Neuron (in vitro differentiated cells): ENCODE measurements around the gene SLC29A2.
"Not testable (repeated sequence)": the region's sequence is repeated elsewhere in the genome, so short reads cannot be mapped to it uniquely, and the experiment has no call there.

ENCODE experiments used
- H2AFZ ChIP-seq: one replicate; pipeline ENCODE4 v1.6.1; 2013; ENCODE audit warnings: low read depth, mild to moderate bottlenecking, inconsistent platforms, low read length, moderate library complexity
- H3K27me3 ChIP-seq: one replicate; pipeline ENCODE4 v1.6.1; 2013; ENCODE audit warnings: low read length; ENCODE audit not compliant: insufficient read depth
- H3K36me3 ChIP-seq: one replicate; pipeline ENCODE4 v1.6.1; 2013; ENCODE audit warnings: low read length; ENCODE audit not compliant: insufficient read depth
- H3K4me1 ChIP-seq: one replicate; pipeline ENCODE4 v1.6.1; 2013; ENCODE audit warnings: low read length; ENCODE audit not compliant: insufficient read depth
- H3K4me3 ChIP-seq: 2 replicates; pipeline ENCODE4 v1.5.1; 2013; ENCODE audit warnings: mild to moderate bottlenecking, low read length, moderate library complexity
- H3K9me3 ChIP-seq: one replicate; pipeline ENCODE4 v1.6.1; 2013; ENCODE audit warnings: low read length

SLC29A2 gene

DNA sequence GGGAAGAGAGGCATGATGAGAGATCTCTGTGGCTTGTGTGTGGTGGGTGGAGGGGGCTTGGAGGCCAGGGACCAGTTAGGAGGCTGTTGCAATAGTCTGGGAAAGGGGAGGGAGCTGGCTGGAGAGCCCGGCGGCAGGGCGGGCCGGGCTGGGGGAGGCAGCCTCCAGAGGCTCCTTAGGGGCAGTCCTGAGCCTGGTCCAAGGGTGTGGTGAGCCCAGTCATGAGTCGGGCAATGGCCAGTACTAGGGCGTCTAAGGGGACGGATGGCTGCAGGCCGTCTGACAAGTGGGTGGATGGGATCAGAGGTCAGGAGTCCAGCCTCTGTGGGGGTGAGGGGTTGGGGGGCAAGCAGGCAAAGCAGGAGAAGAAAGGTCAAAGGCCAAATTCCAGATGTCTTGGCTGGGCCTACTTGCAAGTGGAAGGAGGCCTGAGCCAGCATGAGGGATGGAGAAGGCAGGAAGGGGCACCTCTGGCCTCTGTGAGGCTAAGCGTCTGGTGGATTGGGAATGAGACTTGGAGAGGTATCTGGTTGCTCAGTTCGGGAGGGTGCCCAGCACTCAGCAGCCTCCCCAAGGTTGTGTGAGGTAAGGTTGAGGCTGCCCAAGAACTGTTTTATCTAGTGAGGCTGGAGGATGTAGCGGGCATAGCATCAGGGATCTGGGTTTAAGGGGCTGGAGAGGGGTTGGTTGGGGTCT, 48.7 kb downstream of the SLC29A2 start:
- peaks cover 37% of the 10 kb centered on the region for H3K4me1 ChIP-seq
- H2AFZ ChIP-seq: no peak overlapping the region

DNA sequence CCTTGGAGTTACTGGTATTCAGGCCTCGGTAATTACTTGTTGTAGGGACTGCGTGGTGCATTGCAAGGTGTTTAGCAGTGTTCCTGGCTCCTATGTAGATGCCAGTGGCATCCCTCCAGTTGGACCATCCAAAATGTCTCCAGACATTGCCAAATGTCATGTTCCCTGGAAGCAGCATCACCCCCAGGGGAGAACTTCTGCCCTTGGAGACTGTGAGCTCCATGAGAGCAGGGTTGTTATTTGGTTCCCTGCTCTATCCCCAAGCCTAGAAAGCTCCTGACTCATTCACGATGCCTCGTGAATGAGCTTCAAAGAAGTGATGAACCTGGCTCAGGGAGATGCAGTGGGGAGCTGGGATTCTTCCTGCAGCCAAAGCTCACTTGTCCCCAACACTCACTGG, 50.0 kb downstream of the SLC29A2 start:
- no peaks in the 10 kb centered on the region for H3K9me3 ChIP-seq
- no peaks in the 10 kb centered on the region for H3K36me3 ChIP-seq
- H3K4me1 ChIP-seq: peaks cover 36% of the 10 kb centered on the region
- no peaks in the 10 kb centered on the region for H3K27me3 ChIP-seq
- no peak overlapping the region for H2AFZ ChIP-seq
- no peak overlapping the region for H3K4me3 ChIP-seq

More for the DNA sequence above, 48.7 kb downstream of the SLC29A2 start:
- Histone ChIP-seq H3K36me3 (no peaks in the 10 kb centered on the region), H3K4me3 (no peak overlapping the region), H3K9me3 (no peaks in the 10 kb centered on the region), H3K27me3 (no peaks in the 10 kb centered on the region)

DNA sequence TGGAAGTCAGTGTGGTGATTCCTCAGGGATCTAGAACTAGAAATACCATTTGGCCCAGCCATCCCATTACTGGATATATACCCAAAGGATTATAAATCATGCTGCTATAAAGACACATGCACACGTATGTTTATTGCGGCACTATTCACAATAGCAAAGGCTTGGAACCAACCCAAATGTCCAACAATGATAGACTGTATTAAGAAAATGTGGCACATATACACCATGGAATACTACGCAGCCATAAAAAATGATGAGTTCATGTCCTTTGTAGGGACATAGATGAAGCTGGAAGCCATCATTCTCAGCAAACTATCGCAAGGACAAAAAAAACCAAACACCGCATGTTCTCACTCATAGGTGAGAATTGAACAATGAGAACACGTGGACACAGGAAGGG, 50.8 kb downstream of the SLC29A2 start:
- H3K27me3 ChIP-seq, H3K36me3 ChIP-seq, H2AFZ ChIP-seq, H3K9me3 ChIP-seq, H3K4me3 ChIP-seq: not testable (repeated sequence)
- H3K4me1 ChIP-seq: peaks cover 29% of the 10 kb centered on the region

DNA sequence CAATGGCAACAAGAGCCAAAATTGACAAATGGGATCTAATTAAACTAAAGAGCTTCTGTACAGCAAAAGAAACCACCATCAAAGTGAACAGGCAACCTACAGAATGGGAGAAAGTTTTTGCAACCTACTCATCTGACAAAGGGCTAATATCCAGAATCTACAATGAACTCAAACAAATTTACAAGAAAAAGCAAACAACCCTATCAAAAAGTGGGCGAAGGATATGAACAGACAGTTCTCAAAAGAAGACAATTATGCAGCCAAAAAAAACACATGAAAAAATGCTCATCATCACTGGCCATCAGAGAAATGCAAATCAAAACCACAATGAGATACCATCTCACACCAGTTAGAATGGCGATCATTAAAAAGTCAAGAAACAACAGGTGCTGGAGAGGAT, 51.3 kb downstream of the SLC29A2 start:
- H3K27me3 ChIP-seq, H3K36me3 ChIP-seq, H3K9me3 ChIP-seq, H2AFZ ChIP-seq, H3K4me3 ChIP-seq: not testable (repeated sequence)
- H3K4me1 ChIP-seq: peaks cover 24% of the 10 kb centered on the region

DNA sequence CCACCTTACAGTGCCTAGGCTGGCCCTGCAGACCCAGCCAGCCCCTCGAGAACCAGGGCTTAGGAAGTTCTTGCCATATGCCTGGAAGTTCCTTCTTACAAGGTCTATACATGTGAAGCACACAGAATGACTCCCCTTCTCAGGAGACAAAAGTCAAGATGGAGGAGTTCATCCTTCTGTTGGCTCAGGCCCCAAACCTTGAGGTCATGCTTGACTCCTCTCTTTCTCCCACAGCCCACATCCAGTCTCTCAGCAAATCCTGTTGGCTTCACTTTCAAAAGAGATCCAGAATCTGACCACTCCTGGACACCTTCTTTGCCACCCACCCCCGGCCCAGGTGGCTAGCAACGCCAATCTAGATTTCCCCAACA, 53.0 kb downstream of the SLC29A2 start:
- Histone ChIP-seq H3K36me3 (no peaks in the 10 kb centered on the region), H3K4me3 (no peak overlapping the region), H2AFZ (no peak overlapping the region), H3K27me3 (no peaks in the 10 kb centered on the region), H3K9me3 (no peaks in the 10 kb centered on the region), H3K4me1 (peaks cover 20% of the 10 kb centered on the region)

DNA sequence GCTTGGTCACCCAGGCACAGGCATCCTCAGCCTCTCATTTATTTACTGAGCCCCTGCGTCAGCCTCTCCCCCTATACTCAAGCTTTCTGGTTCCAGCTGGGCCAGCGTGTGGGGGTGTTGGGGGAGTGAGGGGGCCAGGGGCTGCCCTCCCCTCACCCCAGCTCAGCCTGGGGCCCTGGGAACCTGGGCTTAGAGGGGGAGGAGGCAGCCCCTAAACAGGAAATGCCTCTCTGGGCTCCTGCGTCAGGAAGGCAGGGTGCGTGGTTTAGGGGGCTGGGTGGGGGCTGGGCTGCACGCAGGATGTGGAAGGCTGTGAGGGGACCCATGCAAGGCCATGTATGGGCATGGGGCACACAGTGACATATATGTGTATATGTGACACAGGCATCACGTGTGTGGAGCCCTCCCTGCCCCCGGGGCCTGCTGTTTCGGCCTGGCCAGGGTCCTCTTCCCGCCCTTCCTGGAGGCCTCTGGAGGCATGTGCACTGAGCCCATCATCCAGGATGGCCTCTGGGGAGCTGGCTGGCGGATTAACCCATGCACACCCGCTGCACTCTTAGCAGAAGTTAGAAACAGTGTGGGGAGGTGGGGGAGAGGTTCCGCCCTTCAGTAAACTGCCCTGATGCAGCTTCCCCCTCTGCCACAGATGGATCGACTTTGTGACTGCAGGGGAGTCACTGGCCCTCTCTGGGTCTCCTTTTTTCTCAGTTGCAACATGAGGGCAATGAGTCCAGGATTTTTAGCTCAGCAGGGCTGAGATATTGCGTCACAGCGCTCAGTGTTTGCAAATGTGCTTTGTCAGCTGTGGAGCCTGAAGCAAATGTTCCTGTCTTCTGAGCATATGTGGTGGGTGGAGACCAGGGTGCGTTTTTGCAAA, 53.6 kb downstream of the SLC29A2 start:
- no peak overlapping the region for H2AFZ ChIP-seq
- H3K9me3 ChIP-seq: no peaks in the 10 kb centered on the region
- no peak overlapping the region for H3K4me3 ChIP-seq
- no peaks in the 10 kb centered on the region for H3K36me3 ChIP-seq
- H3K27me3 ChIP-seq: no peaks in the 10 kb centered on the region
- peaks cover 23% of the 10 kb centered on the region for H3K4me1 ChIP-seq

DNA sequence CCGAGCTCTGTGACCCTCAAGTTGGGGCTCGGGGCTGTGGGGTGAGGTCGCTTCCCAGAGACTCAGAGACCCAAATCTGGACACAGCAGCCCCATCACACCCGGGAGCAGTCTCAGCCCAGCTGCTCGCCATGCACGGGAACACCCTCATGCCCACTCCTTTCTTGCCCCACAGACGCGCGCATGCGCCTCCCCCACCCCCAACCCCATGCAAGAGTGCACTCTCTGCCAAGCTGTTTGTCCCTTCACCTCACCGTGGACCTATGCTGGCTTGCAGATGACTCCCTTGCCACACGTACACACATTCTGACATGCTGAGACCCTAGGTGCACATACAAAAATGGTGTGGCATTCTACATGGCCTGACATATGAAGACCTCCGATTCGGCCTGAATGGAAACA, 54.2 kb downstream of the SLC29A2 start:
- Histone ChIP-seq H2AFZ (no peak overlapping the region), H3K4me3 (no peak overlapping the region)

DNA sequence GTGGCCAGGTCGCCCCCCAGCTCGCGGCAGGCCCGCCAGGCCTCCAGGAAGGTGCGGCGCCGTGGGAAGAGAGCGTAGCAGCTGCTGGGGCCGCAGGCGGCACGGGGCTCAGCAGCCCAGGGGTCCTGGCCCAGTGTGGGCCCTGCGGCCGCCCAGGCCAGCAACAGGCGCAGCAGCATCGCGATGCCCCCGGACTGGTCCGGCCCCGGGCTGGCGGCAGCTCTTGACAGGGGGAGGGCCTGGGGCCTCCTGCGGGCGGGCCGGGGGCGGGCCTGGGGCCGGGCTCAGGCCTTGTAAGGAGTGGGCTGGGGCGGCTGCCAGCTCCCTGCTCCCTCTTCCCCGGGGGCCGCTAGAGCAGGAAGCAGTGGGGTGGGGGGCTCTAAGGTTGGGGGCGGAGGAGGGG, 54.7 kb downstream of the SLC29A2 start, which contains the start of gene CD248:
CD248 (minus strand) TSS at position 196 of the 403 bp plus-strand sequence; CDS start at position 179, 17 bp downstream.
- Histone ChIP-seq H3K9me3 (no peaks in the 10 kb centered on the region), H2AFZ (no peak within 1 kb of the TSS), H3K36me3 (no peaks in the 10 kb centered on the region), H3K27me3 (no peaks in the 10 kb centered on the region), H3K4me3 (no peak within 1 kb of the TSS), H3K4me1 (peaks cover 23% of the 10 kb centered on the region)

More for the DNA sequence above, 54.2 kb downstream of the SLC29A2 start:
- Histone ChIP-seq H3K36me3 (no peaks in the 10 kb centered on the region), H3K9me3 (no peaks in the 10 kb centered on the region), H3K27me3 (no peaks in the 10 kb centered on the region), H3K4me1 (peaks cover 23% of the 10 kb centered on the region)

DNA sequence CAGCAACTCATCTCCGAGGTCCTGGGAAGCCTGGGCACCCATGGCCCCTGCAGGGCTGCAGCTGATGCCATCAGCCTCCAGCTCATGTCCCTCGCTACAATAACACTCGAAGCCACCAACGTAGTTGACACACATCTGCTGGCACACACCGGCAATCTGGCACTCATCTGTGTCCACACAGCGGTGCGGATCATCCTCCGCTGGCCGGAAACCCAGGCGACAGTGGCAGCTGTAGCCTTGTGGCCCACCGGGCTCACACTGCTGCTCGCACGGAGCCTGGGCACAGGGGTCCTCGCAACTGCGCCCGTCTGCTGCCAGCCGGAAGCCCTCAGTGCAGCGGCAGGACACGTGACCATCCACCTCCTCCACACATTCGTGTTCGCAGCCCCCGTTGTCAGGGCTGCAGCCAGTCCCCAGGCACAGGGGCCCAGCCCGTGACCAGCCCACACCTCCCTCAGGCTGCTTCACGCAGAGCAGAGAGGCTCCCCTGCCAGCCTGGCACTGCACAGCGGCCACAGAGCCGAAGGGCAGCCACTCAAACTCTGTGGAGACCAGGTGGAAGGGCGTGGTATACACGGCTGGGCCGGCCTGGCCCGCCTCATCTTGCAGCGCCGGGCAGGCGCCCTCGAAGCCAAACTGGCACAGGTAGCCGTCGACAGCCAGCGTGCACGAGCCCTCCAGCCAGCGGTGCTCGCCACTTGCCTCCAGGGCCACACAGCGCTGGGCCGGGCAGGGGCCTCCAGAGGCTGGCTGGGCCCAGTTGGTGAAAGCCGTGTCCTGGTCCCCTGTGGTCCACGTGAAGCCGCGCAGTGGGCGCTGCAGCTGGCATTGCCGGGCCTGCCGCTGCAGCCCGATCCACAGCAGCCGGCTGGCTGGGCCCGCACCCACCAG, 55.4 kb downstream of the SLC29A2 start:
- no peak overlapping the region for H2AFZ ChIP-seq
- no peaks in the 10 kb centered on the region for H3K36me3 ChIP-seq
- H3K27me3 ChIP-seq: no peaks in the 10 kb centered on the region
- H3K4me1 ChIP-seq: peaks cover 23% of the 10 kb centered on the region
- no peak overlapping the region for H3K4me3 ChIP-seq
- H3K9me3 ChIP-seq: no peaks in the 10 kb centered on the region

DNA sequence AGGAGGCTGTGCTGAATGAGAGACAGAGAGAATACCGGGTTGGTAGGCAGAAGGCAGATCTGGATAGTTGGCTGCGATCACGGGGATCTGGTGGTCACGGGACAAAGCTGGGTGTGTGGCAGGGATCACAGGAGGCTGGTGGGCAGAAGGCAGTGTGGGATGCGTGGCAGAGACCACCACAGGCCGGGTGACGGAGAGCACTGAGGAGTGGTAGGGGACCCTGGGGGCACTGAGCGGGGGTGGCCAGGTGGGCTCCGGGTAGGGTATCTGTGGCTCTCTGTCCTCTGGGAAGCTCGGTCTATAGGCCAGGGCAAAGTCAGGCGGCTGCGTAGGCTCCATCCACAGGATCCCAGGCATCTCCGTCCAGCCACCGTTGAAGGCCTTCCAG, 56.1 kb downstream of the SLC29A2 start:
- H3K4me1 ChIP-seq: peaks cover 23% of the 10 kb centered on the region
- no peaks in the 10 kb centered on the region for H3K36me3 ChIP-seq
- no peak overlapping the region for H2AFZ ChIP-seq
- H3K9me3 ChIP-seq: no peaks in the 10 kb centered on the region
- no peak overlapping the region for H3K4me3 ChIP-seq
- no peaks in the 10 kb centered on the region for H3K27me3 ChIP-seq

DNA sequence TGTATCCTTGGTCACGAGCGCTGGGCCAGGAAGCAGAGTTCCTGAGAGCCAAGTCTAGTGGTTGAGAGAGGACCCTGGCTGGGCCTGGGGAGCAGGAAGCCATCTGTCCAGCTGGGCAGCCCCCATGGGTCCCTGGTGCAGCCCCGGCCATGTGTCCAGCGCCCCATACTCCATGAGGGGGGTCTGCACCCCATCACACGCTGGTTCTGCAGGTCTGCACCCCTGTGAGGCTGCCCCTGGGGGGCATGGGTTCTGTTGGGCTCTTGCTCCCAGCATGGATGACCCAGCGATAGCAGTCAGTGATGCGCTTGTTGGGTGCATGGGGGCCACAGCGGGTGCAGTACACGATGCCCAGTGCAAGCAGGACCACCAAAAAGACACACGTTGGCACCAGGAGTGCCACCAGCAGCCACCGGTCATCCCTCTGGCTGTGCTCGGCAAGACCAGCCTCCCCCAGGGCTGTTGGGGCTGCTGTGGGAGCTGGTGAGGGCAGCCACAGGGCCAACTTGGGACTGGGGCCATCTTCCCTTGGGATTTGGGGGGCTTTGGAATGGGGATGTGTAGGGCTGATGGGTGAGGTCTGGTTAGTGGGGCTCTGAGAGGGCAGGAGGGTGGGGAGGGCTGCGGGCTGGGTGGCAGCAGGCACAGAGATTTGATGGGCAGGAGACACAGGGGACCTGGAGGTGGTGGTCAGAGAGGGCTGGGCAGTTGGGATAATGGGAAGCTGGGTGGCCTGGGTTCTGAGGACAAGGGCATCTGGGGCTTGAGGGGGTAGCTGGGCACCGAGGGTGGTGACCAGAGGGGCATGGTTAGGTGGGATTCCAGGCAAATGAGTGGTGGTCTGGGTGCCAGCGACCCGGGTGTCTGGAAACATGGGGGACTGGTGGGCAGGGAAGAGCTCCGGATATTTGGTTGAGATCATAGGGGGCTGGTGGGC, 56.7 kb downstream of the SLC29A2 start:
- peaks cover 23% of the 10 kb centered on the region for H3K4me1 ChIP-seq
- no peak overlapping the region for H3K4me3 ChIP-seq
- H2AFZ ChIP-seq: no peak overlapping the region

DNA sequence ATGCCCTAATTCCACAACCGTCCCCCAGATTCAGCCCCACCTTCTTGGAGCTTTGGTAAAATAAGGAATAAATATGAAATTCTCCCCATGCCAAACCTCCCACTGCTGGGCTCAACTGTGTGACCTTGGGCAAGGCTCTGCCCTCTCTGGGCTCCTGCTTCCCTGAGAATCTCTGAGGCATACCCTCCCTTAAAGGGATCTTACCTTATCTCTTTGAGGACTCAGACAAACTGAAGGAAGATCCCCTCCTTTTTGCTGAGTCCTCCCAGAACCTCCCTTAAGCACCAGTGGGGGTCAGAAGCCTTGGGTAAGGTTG, 57.4 kb downstream of the SLC29A2 start:
- H2AFZ ChIP-seq: no peak overlapping the region
- H3K36me3 ChIP-seq: no peaks in the 10 kb centered on the region
- peaks cover 23% of the 10 kb centered on the region for H3K4me1 ChIP-seq
- no peak overlapping the region for H3K4me3 ChIP-seq
- no peaks in the 10 kb centered on the region for H3K9me3 ChIP-seq
- no peaks in the 10 kb centered on the region for H3K27me3 ChIP-seq

More for the DNA sequence above, 56.7 kb downstream of the SLC29A2 start:
- Histone ChIP-seq H3K9me3 (no peaks in the 10 kb centered on the region), H3K36me3 (no peaks in the 10 kb centered on the region), H3K27me3 (no peaks in the 10 kb centered on the region)
